ENCODE measurements around the gene ADISSP. TPM values are rescaled to one million over a fixed set of nuclear protein-coding genes. Genes with fewer than 3 reads are reported as not detected.
A peak's percentile ranks its signal among the peaks of the same experiment; 100 is the strongest.

The ADISSP gene
- total and polyA plus RNA-seq, 2 donors (not counting 1 experiment from before 2014, with no cell fraction given), result 17.0 to 23.5 TPM

DNA sequence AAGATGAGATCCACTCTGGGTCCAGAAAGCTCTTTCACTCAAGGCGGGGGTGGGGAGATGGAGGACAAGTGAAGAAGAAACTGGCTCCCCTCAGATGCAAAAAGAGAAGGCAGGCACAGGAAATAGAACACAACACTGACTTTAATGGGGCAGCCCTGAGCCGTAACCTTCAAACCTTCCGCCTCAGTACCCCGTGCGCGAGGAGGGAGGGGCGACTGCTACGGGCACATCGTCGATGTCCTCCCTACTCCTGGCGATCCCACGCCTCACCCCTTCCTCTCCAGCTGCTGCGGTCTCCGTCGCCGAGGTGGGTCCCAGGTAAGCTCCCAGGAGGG, 9.8 kb upstream of the ADISSP start:
- Histone ChIP-seq H3K4me2 (ENCODE audit: extremely low read depth, insufficient read depth, low read length) (peak overlapping the region; percentile 95), H3K9ac (ENCODE audit: insufficient read depth, low read length) (no peak overlapping the region), H3K9me3 (ENCODE audit: control insufficient read depth, insufficient read depth, low read depth, low read length) (no peaks in the 10 kb centered on the region), H4K20me1 (ENCODE audit: control insufficient read depth, extremely low read depth, insufficient read depth, low read length) (no peaks in the 10 kb centered on the region), H3K79me2 (ENCODE audit: control insufficient read depth, insufficient read depth, low read length) (no peaks in the 10 kb centered on the region), H3K4me3 (replicated peaks in 1 of 4; ENCODE audit: control extremely low read depth in 1 of 4, insufficient read depth in 1 of 4, low read depth in 3 of 4, low read length in 4 of 4) (peak overlapping the region; percentile 26 to 60 (median 45)), H3K27ac (ENCODE audit: insufficient read depth, low read length) (no peak overlapping the region), H2AFZ (ENCODE audit: low read length) (peak overlapping the region; percentile 90), H3K27me3 (ENCODE audit: control insufficient read depth, insufficient read depth, low read length) (no peaks in the 10 kb centered on the region), H3K4me1 (ENCODE audit: control insufficient read depth, extremely low read depth, insufficient read depth, low read length) (peaks cover 6% of the 10 kb centered on the region), H3K36me3 (ENCODE audit: control insufficient read depth, insufficient read depth, low read length) (no peaks in the 10 kb centered on the region)
- DNase-seq (ENCODE audit: low read depth in 2 of 2), result no peak
- no peak for TF ChIP-seq EZH2 (IDR thresholded peaks at IDR 0.05; ENCODE audit: low read length, missing control alignments)
- TF ChIP-seq, protein P1, sequence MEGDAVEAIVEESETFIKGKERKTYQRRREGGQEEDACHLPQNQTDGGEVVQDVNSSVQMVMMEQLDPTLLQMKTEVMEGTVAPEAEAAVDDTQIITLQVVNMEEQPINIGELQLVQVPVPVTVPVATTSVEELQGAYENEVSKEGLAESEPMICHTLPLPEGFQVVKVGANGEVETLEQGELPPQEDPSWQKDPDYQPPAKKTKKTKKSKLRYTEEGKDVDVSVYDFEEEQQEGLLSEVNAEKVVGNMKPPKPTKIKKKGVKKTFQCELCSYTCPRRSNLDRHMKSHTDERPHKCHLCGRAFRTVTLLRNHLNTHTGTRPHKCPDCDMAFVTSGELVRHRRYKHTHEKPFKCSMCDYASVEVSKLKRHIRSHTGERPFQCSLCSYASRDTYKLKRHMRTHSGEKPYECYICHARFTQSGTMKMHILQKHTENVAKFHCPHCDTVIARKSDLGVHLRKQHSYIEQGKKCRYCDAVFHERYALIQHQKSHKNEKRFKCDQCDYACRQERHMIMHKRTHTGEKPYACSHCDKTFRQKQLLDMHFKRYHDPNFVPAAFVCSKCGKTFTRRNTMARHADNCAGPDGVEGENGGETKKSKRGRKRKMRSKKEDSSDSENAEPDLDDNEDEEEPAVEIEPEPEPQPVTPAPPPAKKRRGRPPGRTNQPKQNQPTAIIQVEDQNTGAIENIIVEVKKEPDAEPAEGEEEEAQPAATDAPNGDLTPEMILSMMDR (conservative IDR thresholded peaks at IDR 0.05 in 1 of 2, IDR thresholded peaks at IDR 0.05 in 1 of 2; ENCODE audit: low read depth in 1 of 2, low read length in 2 of 2), result no peak

DNA sequence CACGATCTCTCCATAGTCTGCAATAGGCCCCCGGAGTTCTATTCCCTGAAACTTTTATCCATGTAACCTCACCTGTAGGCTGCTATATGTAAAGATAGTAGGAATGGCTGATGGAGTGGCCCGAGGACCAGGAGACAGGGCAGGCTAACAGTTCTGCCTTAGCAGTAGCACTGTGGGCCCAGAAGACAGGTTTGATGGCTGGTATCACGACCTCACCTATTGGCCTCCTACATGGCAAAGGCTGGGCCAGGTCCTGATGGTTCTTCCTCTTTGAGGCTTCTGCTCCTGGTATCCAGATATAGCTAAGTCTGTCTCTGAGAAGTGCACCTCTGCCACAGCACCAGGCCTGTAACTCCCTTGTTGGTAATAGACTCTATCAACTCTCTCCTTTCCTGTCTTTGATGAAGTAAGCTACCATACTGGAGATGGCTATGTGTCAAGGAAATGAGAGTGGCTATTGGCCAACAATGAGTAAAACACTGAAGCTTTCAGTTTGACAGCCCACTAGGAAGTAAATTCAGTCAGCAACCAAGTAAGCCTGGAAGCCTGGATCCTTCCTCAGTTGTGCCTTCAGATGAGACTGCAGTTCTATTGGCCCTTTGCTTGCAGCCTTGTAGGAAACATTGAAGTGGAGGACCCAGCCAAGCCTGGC, 8.0 kb upstream of the ADISSP start:
- Histone ChIP-seq H2AFZ (ENCODE audit: low read length) (no peak overlapping the region), H3K4me3 (replicated peaks in 1 of 4; ENCODE audit: control extremely low read depth in 1 of 4, insufficient read depth in 1 of 4, low read depth in 3 of 4, low read length in 4 of 4) (no peak overlapping the region), H3K9ac (ENCODE audit: insufficient read depth, low read length) (no peak overlapping the region), H4K20me1 (ENCODE audit: control insufficient read depth, extremely low read depth, insufficient read depth, low read length) (no peaks in the 10 kb centered on the region), H3K4me2 (ENCODE audit: extremely low read depth, insufficient read depth, low read length) (no peak overlapping the region), H3K79me2 (ENCODE audit: control insufficient read depth, insufficient read depth, low read length) (no peaks in the 10 kb centered on the region), H3K27ac (ENCODE audit: insufficient read depth, low read length) (no peak overlapping the region), H3K27me3 (ENCODE audit: control insufficient read depth, insufficient read depth, low read length) (no peaks in the 10 kb centered on the region), H3K9me3 (ENCODE audit: control insufficient read depth, insufficient read depth, low read depth, low read length) (no peaks in the 10 kb centered on the region), H3K4me1 (ENCODE audit: control insufficient read depth, extremely low read depth, insufficient read depth, low read length) (peaks cover 2% of the 10 kb centered on the region), H3K36me3 (ENCODE audit: control insufficient read depth, insufficient read depth, low read length) (no peaks in the 10 kb centered on the region)
- TF ChIP-seq EZH2 (IDR thresholded peaks at IDR 0.05; ENCODE audit: low read length, missing control alignments), result no peak
- TF ChIP-seq, protein P1 (conservative IDR thresholded peaks at IDR 0.05 in 1 of 2, IDR thresholded peaks at IDR 0.05 in 1 of 2; ENCODE audit: low read depth in 1 of 2, low read length in 2 of 2), result no peak
- no peak for DNase-seq (ENCODE audit: low read depth in 2 of 2)

DNA sequence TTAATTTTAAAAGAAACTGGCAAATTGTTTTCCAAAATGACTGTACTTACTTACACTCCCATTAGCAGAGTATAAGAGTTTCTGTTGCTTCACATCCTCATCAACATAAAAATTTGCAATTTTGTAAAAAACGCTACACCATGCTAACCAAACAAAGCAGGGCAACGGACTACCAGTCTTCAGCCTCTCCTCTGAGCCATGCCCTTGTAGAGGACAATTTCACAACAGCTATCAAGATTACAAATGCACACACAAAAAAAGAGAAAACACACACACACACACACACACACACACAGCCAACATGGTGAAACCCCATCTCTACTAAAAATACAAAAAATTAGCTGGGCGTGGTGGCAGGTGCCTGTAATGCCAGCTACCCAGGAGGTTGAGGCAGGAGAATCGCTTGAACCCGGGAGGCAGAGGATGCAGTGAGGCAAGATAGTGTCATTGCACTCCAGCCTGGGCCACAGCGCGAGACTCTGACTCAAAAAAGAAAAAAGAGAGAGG, 4.1 kb upstream of the ADISSP start:
- Histone ChIP-seq H3K36me3 (ENCODE audit: control insufficient read depth, insufficient read depth, low read length) (no peaks in the 10 kb centered on the region), H4K20me1 (ENCODE audit: control insufficient read depth, extremely low read depth, insufficient read depth, low read length) (no peaks in the 10 kb centered on the region), H3K4me1 (ENCODE audit: control insufficient read depth, extremely low read depth, insufficient read depth, low read length) (peaks cover 10% of the 10 kb centered on the region), H3K4me2 (ENCODE audit: extremely low read depth, insufficient read depth, low read length) (no peak overlapping the region), H3K9ac (ENCODE audit: insufficient read depth, low read length) (no peak overlapping the region), H3K79me2 (ENCODE audit: control insufficient read depth, insufficient read depth, low read length) (peaks cover 4% of the 10 kb centered on the region), H3K9me3 (ENCODE audit: control insufficient read depth, insufficient read depth, low read depth, low read length) (no peaks in the 10 kb centered on the region), H3K4me3 (replicated peaks in 1 of 4; ENCODE audit: control extremely low read depth in 1 of 4, insufficient read depth in 1 of 4, low read depth in 3 of 4, low read length in 4 of 4) (no peak overlapping the region), H3K27ac (ENCODE audit: insufficient read depth, low read length) (no peak overlapping the region), H2AFZ (ENCODE audit: low read length) (no peak overlapping the region), H3K27me3 (ENCODE audit: control insufficient read depth, insufficient read depth, low read length) (no peaks in the 10 kb centered on the region)
- TF ChIP-seq, protein P1 (conservative IDR thresholded peaks at IDR 0.05 in 1 of 2, IDR thresholded peaks at IDR 0.05 in 1 of 2; ENCODE audit: low read depth in 1 of 2, low read length in 2 of 2), result no peak
- TF ChIP-seq EZH2 (IDR thresholded peaks at IDR 0.05; ENCODE audit: low read length, missing control alignments), result no peak
- no peak for DNase-seq (ENCODE audit: low read depth in 2 of 2)
